ENCODE data around the gene GPR180. TPM values are rescaled to one million over a fixed set of nuclear protein-coding genes. Genes with fewer than 3 reads are reported as not detected.
A peak's percentile ranks its signal among the peaks of the same experiment; 100 is the strongest.

GPR180 gene
- total RNA-seq, 1 experiment from 2014 or later = 4.0 TPM

- Histone ChIP-seq H3K27ac (no peak overlapping the region), H3K4me3 (no peak overlapping the region), H3K36me3 (ENCODE audit: low read depth) (peaks cover 15% of the 10 kb centered on the region; the same call in 1 of the 2 replicates), H3K9me3 (ENCODE audit: insufficient read depth, low read depth) (no peaks in the 10 kb centered on the region), H3K9me2 (ENCODE audit: insufficient read depth) (no peaks in the 10 kb centered on the region), H3K4me1 (replicated peaks; ENCODE audit: insufficient read depth) (no peaks in the 10 kb centered on the region), H3F3A (ENCODE audit: insufficient read depth, low read depth) (no peaks in the 10 kb centered on the region), H3K4me2 (no peak overlapping the region), H3K27me3 (ENCODE audit: insufficient read depth, low read depth) (no peaks in the 10 kb centered on the region), H4K20me1 (ENCODE audit: insufficient read depth) (no peaks in the 10 kb centered on the region), H2AFZ (no peak overlapping the region), H3K79me2 (ENCODE audit: low read depth) (no peaks in the 10 kb centered on the region)
- ChIA-PET CTCF (no interaction called here), POLR2A (ENCODE audit: unreplicated experiment) (no interaction called here)
- DNase-seq = no peak
- BruUV-seq (replicated peaks) = no TSS peak
- TF ChIP-seq, protein P1, sequence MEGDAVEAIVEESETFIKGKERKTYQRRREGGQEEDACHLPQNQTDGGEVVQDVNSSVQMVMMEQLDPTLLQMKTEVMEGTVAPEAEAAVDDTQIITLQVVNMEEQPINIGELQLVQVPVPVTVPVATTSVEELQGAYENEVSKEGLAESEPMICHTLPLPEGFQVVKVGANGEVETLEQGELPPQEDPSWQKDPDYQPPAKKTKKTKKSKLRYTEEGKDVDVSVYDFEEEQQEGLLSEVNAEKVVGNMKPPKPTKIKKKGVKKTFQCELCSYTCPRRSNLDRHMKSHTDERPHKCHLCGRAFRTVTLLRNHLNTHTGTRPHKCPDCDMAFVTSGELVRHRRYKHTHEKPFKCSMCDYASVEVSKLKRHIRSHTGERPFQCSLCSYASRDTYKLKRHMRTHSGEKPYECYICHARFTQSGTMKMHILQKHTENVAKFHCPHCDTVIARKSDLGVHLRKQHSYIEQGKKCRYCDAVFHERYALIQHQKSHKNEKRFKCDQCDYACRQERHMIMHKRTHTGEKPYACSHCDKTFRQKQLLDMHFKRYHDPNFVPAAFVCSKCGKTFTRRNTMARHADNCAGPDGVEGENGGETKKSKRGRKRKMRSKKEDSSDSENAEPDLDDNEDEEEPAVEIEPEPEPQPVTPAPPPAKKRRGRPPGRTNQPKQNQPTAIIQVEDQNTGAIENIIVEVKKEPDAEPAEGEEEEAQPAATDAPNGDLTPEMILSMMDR (conservative IDR thresholded peaks at IDR 0.05) = no peak
- no peak for TF ChIP-seq EZH2 (IDR thresholded peaks at IDR 0.05; ENCODE audit: low read depth)
- intact Hi-C loops (cut with micrococcal nuclease; ENCODE audit: unreplicated experiment) = no loop called here
Measured at GRCh38 chr13:94613051-94613450, 11.4 kb downstream of the GPR180 start.

DNA sequence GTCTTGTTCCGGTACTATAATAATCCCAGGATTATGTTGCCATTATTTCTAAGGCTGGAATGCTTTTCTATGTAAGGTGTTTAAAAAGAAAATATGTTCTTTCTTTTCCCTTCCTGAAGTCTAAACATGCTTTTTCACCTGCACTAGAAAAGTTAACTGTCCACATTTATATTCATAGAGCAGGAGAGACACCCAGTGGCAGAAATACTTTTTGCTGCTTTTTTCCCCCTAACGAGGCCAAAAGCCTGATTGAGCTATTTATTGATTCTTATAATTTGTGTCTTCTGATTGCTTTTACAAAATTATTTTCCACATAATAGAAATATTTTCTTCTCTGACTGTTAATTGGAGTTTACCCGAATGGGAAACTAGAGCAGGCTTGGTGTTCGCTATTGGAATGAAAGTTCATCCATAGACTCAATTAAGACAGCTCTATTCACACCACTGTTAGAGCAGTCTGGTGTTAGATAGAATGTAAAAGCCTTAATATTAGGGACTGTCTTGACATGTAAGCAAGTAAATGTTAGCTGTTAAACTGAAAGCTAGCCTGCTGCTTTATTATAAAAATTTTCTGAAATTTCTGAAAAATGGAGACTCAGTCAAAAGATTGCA, 15.8 kb downstream of the GPR180 start:
- Histone ChIP-seq H2AFZ (no peak overlapping the region), H3K27me3 (ENCODE audit: insufficient read depth, low read depth) (no peaks in the 10 kb centered on the region), H3K4me1 (replicated peaks; ENCODE audit: insufficient read depth) (no peaks in the 10 kb centered on the region), H3K36me3 (ENCODE audit: low read depth) (no peaks in the 10 kb centered on the region), H3K9me3 (ENCODE audit: insufficient read depth, low read depth) (no peaks in the 10 kb centered on the region), H3K27ac (no peak overlapping the region), H3K4me2 (no peak overlapping the region), H3K9me2 (ENCODE audit: insufficient read depth) (no peaks in the 10 kb centered on the region), H4K20me1 (ENCODE audit: insufficient read depth) (no peaks in the 10 kb centered on the region), H3K79me2 (ENCODE audit: low read depth) (no peaks in the 10 kb centered on the region), H3K4me3 (no peak overlapping the region), H3F3A (ENCODE audit: insufficient read depth, low read depth) (no peaks in the 10 kb centered on the region)
- TF ChIP-seq EZH2 (IDR thresholded peaks at IDR 0.05; ENCODE audit: low read depth) = no peak
- TF ChIP-seq, protein P1 (conservative IDR thresholded peaks at IDR 0.05) = peak; percentile 82
- DNase-seq = no peak
- intact Hi-C loops (cut with micrococcal nuclease; ENCODE audit: unreplicated experiment) = loop anchor here (1.0 kb wide), 1 partner anchor 182 kb away; no protein-coding TSS in a partner anchor
- ChIA-PET POLR2A (ENCODE audit: unreplicated experiment) (no interaction called here), CTCF (interaction anchor here (0.6 to 1.9 kb wide), 5 partner anchors 12 to 632 kb away, joined by 3 to 14 read pairs (median 4); no protein-coding TSS in a partner anchor)
- no TSS peak for BruUV-seq (replicated peaks)

GRCh38 chr13:94620286-94620896, 18.7 kb downstream of the GPR180 start:
- DNase-seq = peak in 1 of 2 experiments; percentile 25
- Histone ChIP-seq H3K36me3 (ENCODE audit: low read depth) (no peaks in the 10 kb centered on the region), H4K20me1 (ENCODE audit: insufficient read depth) (no peaks in the 10 kb centered on the region), H3K4me3 (no peak overlapping the region), H3K9me2 (ENCODE audit: insufficient read depth) (no peaks in the 10 kb centered on the region), H3K4me1 (replicated peaks; ENCODE audit: insufficient read depth) (no peaks in the 10 kb centered on the region), H3K9me3 (ENCODE audit: insufficient read depth, low read depth) (no peaks in the 10 kb centered on the region), H2AFZ (no peak overlapping the region), H3K27me3 (ENCODE audit: insufficient read depth, low read depth) (no peaks in the 10 kb centered on the region), H3K4me2 (no peak overlapping the region), H3K79me2 (ENCODE audit: low read depth) (no peaks in the 10 kb centered on the region), H3K27ac (no peak overlapping the region), H3F3A (ENCODE audit: insufficient read depth, low read depth) (no peaks in the 10 kb centered on the region)
- TF ChIP-seq EZH2 (IDR thresholded peaks at IDR 0.05; ENCODE audit: low read depth) = no peak
- TF ChIP-seq, protein P1 (conservative IDR thresholded peaks at IDR 0.05) = peak; percentile 93
- CTCF ChIA-PET = interaction anchor here (1.0 to 1.7 kb wide), 2 partner anchors 185 to 784 kb away, joined by 4 to 7 read pairs; no protein-coding TSS in a partner anchor
- BruUV-seq (replicated peaks) = no TSS peak
- POLR2A ChIA-PET (ENCODE audit: unreplicated experiment) = no interaction called here
- intact Hi-C loops (cut with micrococcal nuclease; ENCODE audit: unreplicated experiment) = loop anchor here (2.0 to 5.0 kb wide), 3 partner anchors 537 to 1214 kb away; no protein-coding TSS in a partner anchor

Data from PC-9 (cell line).